ENCODE data around the gene HTR5A.

Gene HTR5A

GRCh38 chr7:155093596-155093995 is 23.5 kb downstream of the HTR5A start:
- DNase-seq = no peak

GRCh38 chr7:155094636-155095135 is 24.6 kb downstream of the HTR5A start:
- DNase-seq = no peak

GRCh38 chr7:155097338-155097737 is 27.2 kb downstream of the HTR5A start:
- DNase-seq = no peak

- no peak for DNase-seq
Measured at GRCh38 chr7:155103839-155104238, 33.7 kb downstream of the HTR5A start.

- no peak for DNase-seq
Measured at GRCh38 chr7:155104913-155105312, 34.8 kb downstream of the HTR5A start.

GRCh38 chr7:155106356-155106755 is 36.2 kb downstream of the HTR5A start:
- DNase-seq = no peak

- no peak for DNase-seq
Measured at GRCh38 chr7:155107126-155107525, 37.0 kb downstream of the HTR5A start.

- DNase-seq = no peak
Measured at GRCh38 chr7:155108144-155108901, 38.2 kb downstream of the HTR5A start.

- no peak for DNase-seq
Measured at GRCh38 chr7:155109121-155109520, 39.0 kb downstream of the HTR5A start.

- no peak for DNase-seq
Measured at GRCh38 chr7:155115288-155115687, 45.2 kb downstream of the HTR5A start.

- no peak for DNase-seq
Measured at GRCh38 chr7:155119801-155120382, 49.8 kb downstream of the HTR5A start.

- DNase-seq = no peak
Measured at GRCh38 chr7:155120460-155120859, 50.3 kb downstream of the HTR5A start.

- DNase-seq = no peak
Measured at GRCh38 chr7:155122831-155123230, 52.7 kb downstream of the HTR5A start.

- DNase-seq = no peak
Measured at GRCh38 chr7:155123413-155123812, 53.3 kb downstream of the HTR5A start.

- no peak for DNase-seq
Measured at GRCh38 chr7:155124706-155125105, 54.6 kb downstream of the HTR5A start.

- no peak for DNase-seq
Measured at GRCh38 chr7:155129186-155129585, 59.1 kb downstream of the HTR5A start.

- no peak for DNase-seq
Measured at GRCh38 chr7:155129789-155130188, 59.7 kb downstream of the HTR5A start.

GRCh38 chr7:155130493-155130892 is 60.4 kb downstream of the HTR5A start:
- DNase-seq = no peak

- DNase-seq = no peak
Measured at GRCh38 chr7:155131090-155131489, 61.0 kb downstream of the HTR5A start.

- DNase-seq = no peak
Measured at GRCh38 chr7:155132431-155132830, 62.3 kb downstream of the HTR5A start.

GRCh38 chr7:155136619-155137243 is 66.6 kb downstream of the HTR5A start:
- no peak for DNase-seq
